Metanephros (tissue), 1 donor: ENCODE data around the gene USP17L27. TPM values are rescaled to one million over a fixed set of nuclear protein-coding genes. Genes with fewer than 3 reads are reported as not detected.

Source experiments
- total RNA-seq: library from RNA; depleted of rRNA; stranded (reverse); fragments of >200 nt; gene quantifications from one replicate; pipeline ENCODE4 v1.2.3, GENCODE V29; 2014

Gene USP17L27, protein sequence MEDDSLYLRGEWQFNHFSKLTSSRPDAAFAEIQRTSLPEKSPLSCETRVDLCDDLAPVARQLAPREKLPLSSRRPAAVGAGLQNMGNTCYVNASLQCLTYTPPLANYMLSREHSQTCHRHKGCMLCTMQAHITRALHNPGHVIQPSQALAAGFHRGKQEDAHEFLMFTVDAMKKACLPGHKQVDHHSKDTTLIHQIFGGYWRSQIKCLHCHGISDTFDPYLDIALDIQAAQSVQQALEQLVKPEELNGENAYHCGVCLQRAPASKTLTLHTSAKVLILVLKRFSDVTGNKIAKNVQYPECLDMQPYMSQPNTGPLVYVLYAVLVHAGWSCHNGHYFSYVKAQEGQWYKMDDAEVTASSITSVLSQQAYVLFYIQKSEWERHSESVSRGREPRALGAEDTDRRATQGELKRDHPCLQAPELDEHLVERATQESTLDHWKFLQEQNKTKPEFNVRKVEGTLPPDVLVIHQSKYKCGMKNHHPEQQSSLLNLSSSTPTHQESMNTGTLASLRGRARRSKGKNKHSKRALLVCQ
- total RNA-seq = not detected

DNA sequence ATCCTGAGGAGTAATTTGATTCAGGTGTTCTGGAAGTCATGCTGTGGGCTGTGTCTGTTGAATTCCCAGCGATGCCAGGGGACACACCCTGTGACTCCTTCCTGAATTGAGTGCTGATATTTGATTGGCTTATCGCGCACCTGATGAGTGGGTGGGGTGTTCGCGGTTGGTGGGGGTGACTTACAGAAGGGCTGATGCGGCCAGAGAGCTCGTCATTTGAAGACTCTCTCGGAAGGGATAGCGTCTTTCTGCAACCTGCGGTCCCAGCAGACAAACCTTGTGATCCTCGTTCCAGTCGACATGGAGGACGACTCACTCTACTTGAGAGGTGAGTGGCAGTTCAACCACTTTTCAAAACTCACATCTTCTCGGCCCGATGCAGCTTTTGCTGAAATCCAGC lies at the start of gene USP17L27:
Gene USP17L27 (plus strand): TSS at position 301 of the 400 bp plus-strand sequence. CDS start 0 bp downstream, at position 301.

DNA sequence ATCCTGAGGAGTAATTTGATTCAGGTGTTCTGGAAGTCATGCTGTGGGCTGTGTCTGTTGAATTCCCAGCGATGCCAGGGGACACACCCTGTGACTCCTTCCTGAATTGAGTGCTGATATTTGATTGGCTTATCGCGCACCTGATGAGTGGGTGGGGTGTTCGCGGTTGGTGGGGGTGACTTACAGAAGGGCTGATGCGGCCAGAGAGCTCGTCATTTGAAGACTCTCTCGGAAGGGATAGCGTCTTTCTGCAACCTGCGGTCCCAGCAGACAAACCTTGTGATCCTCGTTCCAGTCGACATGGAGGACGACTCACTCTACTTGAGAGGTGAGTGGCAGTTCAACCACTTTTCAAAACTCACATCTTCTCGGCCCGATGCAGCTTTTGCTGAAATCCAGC lies 19.1 kb upstream of the USP17L27 start, which contains the start of gene USP17L24:
Gene USP17L24 (plus strand): TSS at position 301 of the 400 bp plus-strand sequence. CDS start 0 bp downstream, at position 301.

DNA sequence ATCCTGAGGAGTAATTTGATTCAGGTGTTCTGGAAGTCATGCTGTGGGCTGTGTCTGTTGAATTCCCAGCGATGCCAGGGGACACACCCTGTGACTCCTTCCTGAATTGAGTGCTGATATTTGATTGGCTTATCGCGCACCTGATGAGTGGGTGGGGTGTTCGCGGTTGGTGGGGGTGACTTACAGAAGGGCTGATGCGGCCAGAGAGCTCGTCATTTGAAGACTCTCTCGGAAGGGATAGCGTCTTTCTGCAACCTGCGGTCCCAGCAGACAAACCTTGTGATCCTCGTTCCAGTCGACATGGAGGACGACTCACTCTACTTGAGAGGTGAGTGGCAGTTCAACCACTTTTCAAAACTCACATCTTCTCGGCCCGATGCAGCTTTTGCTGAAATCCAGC lies 14.3 kb upstream of the USP17L27 start, which contains the start of gene USP17L25:
Gene USP17L25 (plus strand): TSS at position 301 of the 400 bp plus-strand sequence. CDS start 0 bp downstream, at position 301.

DNA sequence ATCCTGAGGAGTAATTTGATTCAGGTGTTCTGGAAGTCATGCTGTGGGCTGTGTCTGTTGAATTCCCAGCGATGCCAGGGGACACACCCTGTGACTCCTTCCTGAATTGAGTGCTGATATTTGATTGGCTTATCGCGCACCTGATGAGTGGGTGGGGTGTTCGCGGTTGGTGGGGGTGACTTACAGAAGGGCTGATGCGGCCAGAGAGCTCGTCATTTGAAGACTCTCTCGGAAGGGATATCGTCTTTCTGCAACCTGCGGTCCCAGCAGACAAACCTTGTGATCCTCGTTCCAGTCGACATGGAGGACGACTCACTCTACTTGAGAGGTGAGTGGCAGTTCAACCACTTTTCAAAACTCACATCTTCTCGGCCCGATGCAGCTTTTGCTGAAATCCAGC lies 9.6 kb upstream of the USP17L27 start, which contains the start of gene USP17L26:
Gene USP17L26 (plus strand): TSS at position 301 of the 400 bp plus-strand sequence. CDS start 0 bp downstream, at position 301.

DNA sequence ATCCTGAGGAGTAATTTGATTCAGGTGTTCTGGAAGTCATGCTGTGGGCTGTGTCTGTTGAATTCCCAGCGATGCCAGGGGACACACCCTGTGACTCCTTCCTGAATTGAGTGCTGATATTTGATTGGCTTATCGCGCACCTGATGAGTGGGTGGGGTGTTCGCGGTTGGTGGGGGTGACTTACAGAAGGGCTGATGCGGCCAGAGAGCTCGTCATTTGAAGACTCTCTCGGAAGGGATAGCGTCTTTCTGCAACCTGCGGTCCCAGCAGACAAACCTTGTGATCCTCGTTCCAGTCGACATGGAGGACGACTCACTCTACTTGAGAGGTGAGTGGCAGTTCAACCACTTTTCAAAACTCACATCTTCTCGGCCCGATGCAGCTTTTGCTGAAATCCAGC lies 4.8 kb upstream of the USP17L27 start, which contains the start of gene USP17L5:
Gene USP17L5 (plus strand): TSS at position 301 of the 400 bp plus-strand sequence. CDS start 0 bp downstream, at position 301.

DNA sequence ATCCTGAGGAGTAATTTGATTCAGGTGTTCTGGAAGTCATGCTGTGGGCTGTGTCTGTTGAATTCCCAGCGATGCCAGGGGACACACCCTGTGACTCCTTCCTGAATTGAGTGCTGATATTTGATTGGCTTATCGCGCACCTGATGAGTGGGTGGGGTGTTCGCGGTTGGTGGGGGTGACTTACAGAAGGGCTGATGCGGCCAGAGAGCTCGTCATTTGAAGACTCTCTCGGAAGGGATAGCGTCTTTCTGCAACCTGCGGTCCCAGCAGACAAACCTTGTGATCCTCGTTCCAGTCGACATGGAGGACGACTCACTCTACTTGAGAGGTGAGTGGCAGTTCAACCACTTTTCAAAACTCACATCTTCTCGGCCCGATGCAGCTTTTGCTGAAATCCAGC lies 4.6 kb downstream of the USP17L27 start, which contains the start of gene USP17L28:
Gene USP17L28 (plus strand): TSS at position 301 of the 400 bp plus-strand sequence. CDS start 0 bp downstream, at position 301.

DNA sequence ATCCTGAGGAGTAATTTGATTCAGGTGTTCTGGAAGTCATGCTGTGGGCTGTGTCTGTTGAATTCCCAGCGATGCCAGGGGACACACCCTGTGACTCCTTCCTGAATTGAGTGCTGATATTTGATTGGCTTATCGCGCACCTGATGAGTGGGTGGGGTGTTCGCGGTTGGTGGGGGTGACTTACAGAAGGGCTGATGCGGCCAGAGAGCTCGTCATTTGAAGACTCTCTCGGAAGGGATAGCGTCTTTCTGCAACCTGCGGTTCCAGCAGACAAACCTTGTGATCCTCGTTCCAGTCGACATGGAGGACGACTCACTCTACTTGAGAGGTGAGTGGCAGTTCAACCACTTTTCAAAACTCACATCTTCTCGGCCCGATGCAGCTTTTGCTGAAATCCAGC lies 9.4 kb downstream of the USP17L27 start, which contains the start of gene USP17L29:
Gene USP17L29 (plus strand): TSS at position 301 of the 400 bp plus-strand sequence. CDS start 0 bp downstream, at position 301.

DNA sequence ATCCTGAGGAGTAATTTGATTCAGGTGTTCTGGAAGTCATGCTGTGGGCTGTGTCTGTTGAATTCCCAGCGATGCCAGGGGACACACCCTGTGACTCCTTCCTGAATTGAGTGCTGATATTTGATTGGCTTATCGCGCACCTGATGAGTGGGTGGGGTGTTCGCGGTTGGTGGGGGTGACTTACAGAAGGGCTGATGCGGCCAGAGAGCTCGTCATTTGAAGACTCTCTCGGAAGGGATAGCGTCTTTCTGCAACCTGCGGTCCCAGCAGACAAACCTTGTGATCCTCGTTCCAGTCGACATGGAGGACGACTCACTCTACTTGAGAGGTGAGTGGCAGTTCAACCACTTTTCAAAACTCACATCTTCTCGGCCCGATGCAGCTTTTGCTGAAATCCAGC lies 18.9 kb downstream of the USP17L27 start, which contains the start of gene USP17L30:
Gene USP17L30 (plus strand): TSS at position 301 of the 400 bp plus-strand sequence. CDS start 0 bp downstream, at position 301.

Other genes with a start within 250 kb of the USP17L27 start
- not detected for gene FAM90A26, start 173.7 kb upstream of the USP17L27 start, total RNA-seq
- gene USP17L10, start 133.5 kb upstream of the USP17L27 start, total RNA-seq = not detected
- gene USP17L11, start 128.7 kb upstream of the USP17L27 start, total RNA-seq = not detected
- gene USP17L12, start 124.0 kb upstream of the USP17L27 start, total RNA-seq = not detected
- gene USP17L13, start 119.3 kb upstream of the USP17L27 start, total RNA-seq = not detected
- not detected for gene USP17L15, start 109.8 kb upstream of the USP17L27 start, total RNA-seq
- not detected for gene USP17L17, start 100.3 kb upstream of the USP17L27 start, total RNA-seq
- gene USP17L18, start 95.5 kb upstream of the USP17L27 start, total RNA-seq = not detected
- gene USP17L19, start 90.8 kb upstream of the USP17L27 start, total RNA-seq = not detected
- gene USP17L20, start 86.0 kb upstream of the USP17L27 start, total RNA-seq = not detected
- not detected for gene USP17L21, start 81.3 kb upstream of the USP17L27 start, total RNA-seq
- gene USP17L22, start 76.5 kb upstream of the USP17L27 start, total RNA-seq = not detected
- not detected for gene USP17L24, start 19.0 kb upstream of the USP17L27 start, total RNA-seq
- gene USP17L25, start 14.2 kb upstream of the USP17L27 start, total RNA-seq = not detected
- not detected for gene USP17L26, start 9.5 kb upstream of the USP17L27 start, total RNA-seq
- gene USP17L5, start 4.7 kb upstream of the USP17L27 start, total RNA-seq = not detected
- gene USP17L28, start 4.7 kb downstream of the USP17L27 start, total RNA-seq = not detected
- gene USP17L29, start 9.5 kb downstream of the USP17L27 start, total RNA-seq = not detected
- gene USP17L30, start 19.0 kb downstream of the USP17L27 start, total RNA-seq = not detected
- not detected for gene DEFB131A, start 100.3 kb downstream of the USP17L27 start, total RNA-seq